PC-9 (cell line): ENCODE data around the gene TOB2. TPM values are rescaled to one million over a fixed set of nuclear protein-coding genes. Genes with fewer than 3 reads are reported as not detected.

ENCODE experiments used
- BruUV-seq: library from RNA; stranded (reverse); fragments of 400-500 nt; replicated peaks from 2 replicates; lab custom pipeline; 2021; lab: Mats Ljungman, UMichigan
- CTCF ChIA-PET: fragments of 300-600 bp; sonication (Branson Sonifier 250); formaldehyde crosslinking; loops from one replicate; lab custom pipeline; 2022; ENCODE audit warnings: antibody characterized with exemption; lab: Charles Lee
- POLR2A ChIA-PET: fragments of 300-600 bp; sonication (Branson Sonifier 250); formaldehyde crosslinking; loops from one replicate; lab custom pipeline; 2022; ENCODE audit warnings: antibody characterized with exemption; ENCODE audit not compliant: unreplicated experiment; lab: Charles Lee
- DNase-seq, 2 experiments: peaks; one replicate each; pipeline versions ENCODE4 v3.0.0 to v3.0.0-alpha.2; 2015 to 2022; ENCODE audit warnings: mixed read lengths in 1 of 2
- H2AFZ ChIP-seq: fragments of 200-600 bp; sonication (generic); 2 replicates; pipeline ENCODE4 v1.8.1; 2017; ENCODE audit warnings: antibody characterized with exemption
- H3F3A ChIP-seq: fragments of 200-600 bp; sonication (generic); 2 replicates; pipeline ENCODE4 v1.8.1; 2017; ENCODE audit warnings: antibody characterized with exemption, mild to moderate bottlenecking, low read depth; ENCODE audit not compliant: insufficient read depth
- H3K27ac ChIP-seq: fragments of 200-600 bp; sonication (generic); 2 replicates; pipeline ENCODE4 v1.6.1; 2016; ENCODE audit warnings: mixed run types
- H3K27me3 ChIP-seq: fragments of 200-600 bp; sonication (generic); 2 replicates; pipeline ENCODE4 v1.6.1; 2016; ENCODE audit warnings: low read depth, mixed run types; ENCODE audit not compliant: insufficient read depth
- H3K36me3 ChIP-seq: fragments of 200-600 bp; sonication (generic); 2 replicates; pipeline ENCODE4 v1.6.1; 2016; ENCODE audit warnings: low read depth, mixed run types
- H3K4me1 ChIP-seq: fragments of 200-600 bp; sonication (generic); replicated peaks from 2 replicates; pipeline ENCODE4 v1.6.1; 2016; ENCODE audit warnings: mixed run types; ENCODE audit not compliant: insufficient read depth
- H3K4me2 ChIP-seq: fragments of 200-600 bp; sonication (generic); 2 replicates; pipeline ENCODE4 v1.6.1; 2017; ENCODE audit warnings: mixed run types
- H3K4me3 ChIP-seq: fragments of 200-600 bp; sonication (generic); 2 replicates; pipeline ENCODE4 v1.6.1; 2016; ENCODE audit warnings: mixed run types
- H3K79me2 ChIP-seq: fragments of 200-600 bp; sonication (generic); 2 replicates; pipeline ENCODE4 v1.6.1; 2017; ENCODE audit warnings: low read depth, mixed run types
- H3K9me2 ChIP-seq: fragments of 200-600 bp; sonication (generic); 2 replicates; pipeline ENCODE4 v1.8.1; 2017; ENCODE audit warnings: mild to moderate bottlenecking; ENCODE audit not compliant: insufficient read depth
- H3K9me3 ChIP-seq: fragments of 200-600 bp; sonication (generic); 2 replicates; pipeline ENCODE4 v1.8.1; 2016; ENCODE audit warnings: low read depth; ENCODE audit not compliant: insufficient read depth
- H4K20me1 ChIP-seq: fragments of 200-600 bp; sonication (generic); 2 replicates; pipeline ENCODE4 v1.8.1; 2017; ENCODE audit not compliant: insufficient read depth
- CTCF ChIP-seq: fragments of 200-600 bp; sonication (generic); conservative IDR thresholded peaks from 2 replicates; pipeline ENCODE4 v1.6.1; 2017; ENCODE audit warnings: mixed run types, antibody characterized with exemption, mild to moderate bottlenecking, moderate library complexity
- EZH2 ChIP-seq: fragments of 200-600 bp; sonication (generic); IDR thresholded peaks from 2 replicates; pipeline ENCODE4 v1.8.0; 2017; ENCODE audit warnings: antibody characterized with exemption, low read depth
- intact Hi-C: fragments of 100-400 bp; cut with micrococcal nuclease; formaldehyde crosslinking; loops from one replicate; pipeline ENCODE4 v1.10.0; 2022; ENCODE audit not compliant: unreplicated experiment
- total RNA-seq: library from RNA; stranded (reverse); gene quantifications from 2 replicates; pipeline ENCODE4 v1.2.3, GENCODE V29; 2021

The TOB2 gene
- total RNA-seq, 1 experiment from 2014 or later: 57.4 TPM

DNA sequence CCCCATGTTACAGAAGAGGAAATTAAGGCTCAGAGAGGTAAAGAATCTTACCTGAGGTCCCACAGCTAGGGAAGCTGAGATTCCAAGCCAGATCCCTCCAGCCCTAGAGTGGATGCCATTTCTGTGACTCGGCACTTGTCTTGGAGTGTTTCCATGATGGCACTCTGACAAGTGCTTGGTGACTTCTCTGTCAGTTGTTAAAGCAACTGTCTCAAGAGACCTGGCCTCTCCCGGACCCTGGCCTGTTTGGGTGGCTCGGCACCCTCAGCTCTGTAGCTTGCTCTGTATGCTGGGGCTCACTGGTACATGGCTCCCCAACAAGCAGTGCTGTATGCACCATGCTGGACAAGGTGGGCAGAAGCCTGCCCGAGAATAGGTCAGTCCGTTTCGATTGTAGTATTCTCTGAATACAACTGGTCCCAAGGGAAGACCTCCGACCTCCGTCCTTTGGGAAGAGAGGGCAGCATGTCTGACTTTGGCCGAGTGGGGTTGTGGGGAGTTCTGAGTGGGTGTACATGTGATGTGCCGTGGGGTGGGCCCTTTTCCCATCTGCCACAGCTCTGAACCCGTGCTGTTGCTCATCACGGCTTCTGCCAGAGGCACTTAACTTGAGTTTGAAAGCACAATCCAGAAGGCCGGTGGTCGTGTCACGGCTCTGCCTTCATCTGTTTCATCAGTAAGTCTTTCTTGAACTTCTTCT, 34.7 kb upstream of the TOB2 start:
- no TSS peak for BruUV-seq
- Histone ChIP-seq H3K79me2 (peaks cover 95% of the 10 kb centered on the region), H3K4me2 (no peak overlapping the region), H3K4me1 (no peaks in the 10 kb centered on the region), H3K27me3 (no peaks in the 10 kb centered on the region), H3K36me3 (no peaks in the 10 kb centered on the region), H3K9me3 (no peaks in the 10 kb centered on the region), H3K4me3 (no peak overlapping the region), H3K27ac (no peak overlapping the region), H4K20me1 (peaks cover 96% of the 10 kb centered on the region), H3K9me2 (no peaks in the 10 kb centered on the region), H2AFZ (no peak overlapping the region), H3F3A (no peaks in the 10 kb centered on the region; the same call in 1 of the 2 replicates)
- intact Hi-C loops: no loop called here
- DNase-seq: no peak
- TF ChIP-seq CTCF (no peak), EZH2 (no peak)
- ChIA-PET POLR2A (no interaction called here), CTCF (interaction anchor here (0.6 kb wide), 1 partner anchor 21 kb away, joined by 3 read pairs; no protein-coding TSS in a partner anchor)

GRCh38 chr22:41480397-41480735, 33.8 kb upstream of the TOB2 start:
- Histone ChIP-seq H4K20me1 (peaks cover 92% of the 10 kb centered on the region), H2AFZ (no peak overlapping the region), H3K9me3 (no peaks in the 10 kb centered on the region), H3K9me2 (no peaks in the 10 kb centered on the region), H3F3A (peaks cover 4% of the 10 kb centered on the region; the same call in 1 of the 2 replicates), H3K27ac (no peak overlapping the region), H3K4me3 (no peak overlapping the region), H3K36me3 (no peaks in the 10 kb centered on the region), H3K4me2 (no peak overlapping the region), H3K4me1 (no peaks in the 10 kb centered on the region), H3K79me2 (peaks cover 96% of the 10 kb centered on the region), H3K27me3 (no peaks in the 10 kb centered on the region)
- no peak for DNase-seq
- intact Hi-C loops: no loop called here
- ChIA-PET CTCF (no interaction called here), POLR2A (no interaction called here)
- TF ChIP-seq EZH2: no peak
- no TSS peak for BruUV-seq

DNA sequence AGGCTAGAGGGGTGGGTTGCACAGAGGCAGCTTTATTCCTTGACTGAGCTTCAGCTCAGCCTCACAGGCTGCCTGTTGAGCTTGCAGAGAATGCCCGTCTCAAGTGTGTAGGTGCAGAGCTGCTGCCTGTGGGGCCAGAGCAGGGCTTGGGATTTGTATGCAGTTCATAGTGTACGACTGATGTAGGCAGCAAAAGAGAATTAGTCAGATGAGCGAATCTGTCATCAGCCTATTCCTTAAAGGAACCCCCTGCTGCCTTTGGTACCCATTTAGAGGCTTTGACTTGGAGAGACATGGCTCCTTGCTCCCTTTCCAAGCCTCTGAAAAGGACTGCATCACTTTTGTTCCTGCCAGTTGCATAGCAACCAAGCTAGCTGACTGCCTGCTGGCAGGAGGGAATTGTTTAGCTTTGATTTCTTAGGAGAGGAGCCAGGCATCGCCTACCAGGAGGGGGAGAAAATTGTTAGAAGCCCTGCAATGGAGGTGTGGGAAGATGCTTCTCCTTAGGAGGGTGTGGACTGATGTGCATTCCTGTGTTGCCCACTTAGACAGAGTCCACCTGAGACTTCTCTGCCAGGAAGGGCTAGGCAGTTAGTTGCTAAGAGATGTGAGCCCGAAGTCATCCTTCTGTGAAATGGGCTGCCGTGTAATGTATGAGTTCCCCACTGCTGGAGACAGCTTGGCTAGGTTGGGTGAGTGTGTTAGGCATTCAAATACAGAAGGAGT, 33.2 kb upstream of the TOB2 start:
- H3K79me2 ChIP-seq: peaks cover 98% of the 10 kb centered on the region
- no peak overlapping the region for H3K4me3 ChIP-seq
- ChIA-PET CTCF (no interaction called here), POLR2A (interaction anchor here (0.5 kb wide), 1 partner anchor 38 kb away, joined by 3 read pairs; no protein-coding TSS in a partner anchor)
- peaks cover 87% of the 10 kb centered on the region for H4K20me1 ChIP-seq
- no peaks in the 10 kb centered on the region for H3K27me3 ChIP-seq
- intact Hi-C loops: no loop called here
- no TSS peak for BruUV-seq
- H3K9me2 ChIP-seq: no peaks in the 10 kb centered on the region
- no peak for TF ChIP-seq CTCF
- TF ChIP-seq EZH2: no peak
- peaks cover 4% of the 10 kb centered on the region; the same call in 1 of the 2 replicates for H3F3A ChIP-seq
- no peaks in the 10 kb centered on the region for H3K36me3 ChIP-seq
- no peak overlapping the region for H3K4me2 ChIP-seq
- DNase-seq: no peak
- no peak overlapping the region for H2AFZ ChIP-seq
- H3K4me1 ChIP-seq: no peaks in the 10 kb centered on the region
- no peaks in the 10 kb centered on the region for H3K9me3 ChIP-seq
- H3K27ac ChIP-seq: no peak overlapping the region
